Neutrophil (primary cell): ENCODE data around the gene DNM2.

Source experiments
- H3K27ac ChIP-seq: fragments of 200-600 bp; sonication (generic); 2 replicates; pipeline ENCODE4 v1.5.1; 2016; ENCODE audit warnings: mild to moderate bottlenecking, moderate library complexity
- H3K27me3 ChIP-seq: fragments of 200-600 bp; sonication (generic); 2 replicates; pipeline ENCODE4 v1.6.0; 2016; ENCODE audit warnings: mild to moderate bottlenecking
- H3K36me3 ChIP-seq: fragments of 200-600 bp; sonication (generic); 2 replicates; pipeline ENCODE4 v1.5.1; 2017
- H3K4me1 ChIP-seq, 2 experiments: fragments of 200-600 bp in 1 of 2; sonication (generic) in 1 of 2; 1 replicate in 1 of 2; 2 replicates in 1 of 2; pipeline versions ENCODE4 v1.5.1 to v1.6.1; 2013 to 2016; ENCODE audit warnings: low read depth in 1 of 2, low read length in 1 of 2, mild to moderate bottlenecking in 1 of 2, moderate library complexity in 1 of 2; ENCODE audit not compliant: control insufficient read depth in 1 of 2, insufficient read depth in 1 of 2
- H3K4me3 ChIP-seq, 2 experiments: fragments of 200-600 bp in 1 of 2; sonication (generic) in 1 of 2; 1 replicate in 1 of 2; 2 replicates in 1 of 2; pipeline ENCODE4 v1.5.1; 2013 to 2016; ENCODE audit warnings: low read depth in 1 of 2, low read length in 1 of 2, mild to moderate bottlenecking in 1 of 2, moderate library complexity in 1 of 2
- H3K9me3 ChIP-seq: fragments of 200-600 bp; sonication (generic); 2 replicates; pipeline ENCODE4 v1.5.1; 2016
- CTCF ChIP-seq: fragments of 200-600 bp; sonication (generic); IDR thresholded peaks from 2 replicates; pipeline ENCODE4 v1.5.1; 2016; ENCODE audit warnings: antibody characterized with exemption

The DNM2 gene

GRCh38 chr19:10782795-10783194, 64.9 kb downstream of the DNM2 start:
- Histone ChIP-seq H3K27ac (peak overlapping the region; percentile 89), H3K27me3 (no peaks in the 10 kb centered on the region), H3K4me1 (peaks cover 59 to 72% of the 10 kb centered on the region in 2 experiments), H3K4me3 (peak overlapping the region in 1 of 2 experiments; percentile 13), H3K9me3 (no peaks in the 10 kb centered on the region), H3K36me3 (peaks cover 52% of the 10 kb centered on the region)
- no peak for TF ChIP-seq CTCF

GRCh38 chr19:10784257-10784656, 66.4 kb downstream of the DNM2 start:
- H3K9me3 ChIP-seq = no peaks in the 10 kb centered on the region
- H3K4me1 ChIP-seq = peaks cover 56 to 58% of the 10 kb centered on the region in 2 experiments
- no peak for TF ChIP-seq CTCF
- H3K27me3 ChIP-seq = no peaks in the 10 kb centered on the region
- H3K27ac ChIP-seq = peak overlapping the region; percentile 89
- H3K36me3 ChIP-seq = peaks cover 57% of the 10 kb centered on the region
- H3K4me3 ChIP-seq = peak overlapping the region; percentile 39 to 49

DNA sequence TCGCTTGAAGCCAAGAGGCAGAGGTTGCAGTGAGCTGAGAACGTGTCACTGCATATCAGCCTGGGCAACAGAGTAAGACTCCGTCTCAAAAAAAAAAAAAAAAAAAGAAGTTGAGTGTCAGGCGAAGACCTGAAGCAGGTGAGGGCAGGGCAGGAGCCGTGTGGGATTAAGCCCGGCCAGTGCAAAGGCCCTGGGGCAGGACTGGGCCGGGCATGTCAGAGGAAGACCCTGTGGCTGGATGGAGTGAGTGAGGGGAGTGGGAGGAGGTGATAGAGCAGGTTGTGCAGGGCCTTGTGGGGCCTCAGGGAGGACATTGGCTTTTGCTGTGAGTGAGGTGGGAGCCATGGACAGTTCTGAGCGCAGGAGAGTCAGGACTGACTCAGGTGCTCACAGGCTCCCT, 70.3 kb downstream of the DNM2 start:
- Histone ChIP-seq H3K27ac (peak overlapping the region; percentile 55), H3K4me3 (no peak overlapping the region)

DNA sequence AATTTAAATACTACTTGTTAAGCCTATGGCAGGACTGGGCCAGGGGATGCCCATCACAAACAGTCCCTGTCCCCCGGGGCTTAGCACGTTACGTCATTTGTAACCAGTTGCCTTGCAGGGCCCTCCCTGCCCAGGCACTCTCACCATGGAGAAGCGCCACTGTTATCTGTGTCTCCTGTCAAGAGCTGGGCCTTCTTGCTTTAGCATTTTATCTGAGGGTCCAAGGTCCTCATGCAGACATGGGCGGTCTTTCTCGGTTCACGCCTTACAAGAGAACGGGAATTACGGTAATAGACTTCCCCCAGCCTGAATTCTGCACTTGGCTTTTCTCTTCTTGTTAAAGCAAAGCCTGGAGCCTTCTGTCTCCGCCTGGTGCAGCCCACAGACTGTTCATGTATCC, 72.0 kb downstream of the DNM2 start:
- TF ChIP-seq CTCF = no peak
- H3K4me1 ChIP-seq = peaks cover under 1 to 6% of the 10 kb centered on the region in 2 experiments
- peaks cover 90% of the 10 kb centered on the region for H3K36me3 ChIP-seq
- no peak overlapping the region for H3K4me3 ChIP-seq
- H3K27me3 ChIP-seq = no peaks in the 10 kb centered on the region
- H3K27ac ChIP-seq = peak overlapping the region; percentile 14
- no peaks in the 10 kb centered on the region for H3K9me3 ChIP-seq

More for the DNA sequence above, 70.3 kb downstream of the DNM2 start:
- H3K36me3 ChIP-seq = peaks cover 78% of the 10 kb centered on the region
- TF ChIP-seq CTCF = no peak
- H3K9me3 ChIP-seq = no peaks in the 10 kb centered on the region
- H3K4me1 ChIP-seq = peaks cover 18 to 23% of the 10 kb centered on the region in 2 experiments
- H3K27me3 ChIP-seq = no peaks in the 10 kb centered on the region

- no peaks in the 10 kb centered on the region for H3K4me1 ChIP-seq
- no peaks in the 10 kb centered on the region for H3K9me3 ChIP-seq
- H3K4me3 ChIP-seq = no peak overlapping the region
- no peak for TF ChIP-seq CTCF
- H3K27ac ChIP-seq = no peak overlapping the region
- H3K27me3 ChIP-seq = no peaks in the 10 kb centered on the region
- H3K36me3 ChIP-seq = peaks cover 97% of the 10 kb centered on the region
Measured at GRCh38 chr19:10796653-10797052, 78.8 kb downstream of the DNM2 start.

DNA sequence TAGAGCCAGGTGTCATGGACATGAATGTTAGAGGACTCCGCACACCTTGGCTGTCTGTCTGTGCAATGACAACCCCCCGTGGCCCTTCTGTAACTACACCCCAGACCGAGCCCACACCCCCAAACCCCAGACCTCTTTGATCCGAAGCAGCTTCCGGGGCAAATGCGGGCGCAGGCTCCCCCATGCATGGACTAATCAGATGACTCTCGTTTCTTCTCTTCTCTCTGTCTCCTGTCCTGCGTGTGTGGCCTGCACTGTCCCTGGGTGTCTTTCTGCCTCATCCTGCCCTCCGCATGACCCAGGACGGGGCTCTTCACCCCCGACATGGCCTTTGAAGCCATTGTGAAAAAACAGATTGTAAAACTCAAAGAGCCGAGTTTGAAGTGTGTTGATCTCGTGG, 79.2 kb downstream of the DNM2 start:
- Histone ChIP-seq H3K27ac (no peak overlapping the region), H3K27me3 (no peaks in the 10 kb centered on the region), H3K4me1 (no peaks in the 10 kb centered on the region), H3K36me3 (peaks cover 97% of the 10 kb centered on the region), H3K9me3 (no peaks in the 10 kb centered on the region), H3K4me3 (no peak overlapping the region)
- no peak for TF ChIP-seq CTCF
